ENCODE measurements around the gene TVP23A.
"Not testable (repeated sequence)": the region's sequence is repeated elsewhere in the genome, so short reads cannot be mapped to it uniquely, and the experiment has no call there.

The TVP23A gene

DNA sequence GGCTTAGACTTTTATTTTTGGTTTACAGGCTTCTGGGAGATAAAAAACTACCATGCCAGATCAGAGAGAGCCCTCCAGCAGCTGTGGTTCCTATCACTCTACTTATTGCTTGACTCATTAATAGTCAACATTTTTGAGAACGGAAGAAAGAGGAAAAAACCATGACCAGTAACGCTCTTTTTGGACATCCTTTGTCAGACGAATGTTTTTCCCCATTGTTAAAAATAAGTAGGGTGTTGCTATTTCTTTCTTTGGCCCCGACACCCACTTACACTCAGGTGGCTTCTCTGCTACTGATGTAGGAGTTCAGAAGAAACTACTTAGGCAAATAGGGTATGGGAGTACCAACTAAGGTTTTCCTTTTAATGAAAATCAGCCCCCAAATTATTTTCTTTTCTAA is 27.5 kb downstream of the TVP23A start:
- DNase-seq, result no peak

DNA sequence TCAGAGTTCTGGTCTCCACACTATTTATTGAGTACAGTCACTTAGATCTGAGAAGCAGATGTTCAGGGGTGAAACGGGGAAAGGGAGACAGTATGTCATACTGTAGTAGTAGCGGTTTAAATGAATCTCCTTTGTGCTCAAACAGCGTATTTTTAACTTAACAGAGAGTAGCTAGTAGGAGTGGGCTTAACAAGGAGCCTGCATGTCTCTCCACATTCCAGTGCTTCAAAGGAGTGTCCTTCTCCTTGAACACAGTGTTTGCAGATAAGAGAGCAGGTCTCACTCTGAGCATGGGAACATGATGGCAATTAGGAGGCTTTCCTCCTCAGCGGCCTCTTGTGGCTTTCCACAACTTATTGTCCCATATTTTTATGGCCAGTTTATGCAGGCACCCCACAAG is 30.0 kb downstream of the TVP23A start:
- not testable (repeated sequence) for DNase-seq

DNA sequence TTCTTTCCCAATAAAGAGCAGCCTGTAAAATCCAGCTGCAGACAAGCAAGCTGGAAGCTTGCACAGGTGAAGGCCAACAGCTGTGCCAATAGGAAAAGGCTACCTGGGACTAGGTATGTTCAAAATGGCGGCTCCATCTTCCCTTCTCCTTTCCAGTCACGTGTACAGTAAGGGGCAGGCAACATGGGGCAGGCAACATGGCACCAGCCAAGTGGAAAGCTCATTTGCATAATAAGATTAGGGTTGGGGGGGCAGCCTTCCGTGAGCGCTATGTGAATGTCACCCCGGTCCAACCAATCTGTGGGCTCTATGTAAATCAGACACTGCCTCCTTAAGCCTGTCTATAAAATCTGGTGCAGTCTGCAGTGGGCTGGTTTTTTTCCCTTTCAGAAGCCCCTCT is 31.3 kb downstream of the TVP23A start:
- DNase-seq, result no peak

DNA sequence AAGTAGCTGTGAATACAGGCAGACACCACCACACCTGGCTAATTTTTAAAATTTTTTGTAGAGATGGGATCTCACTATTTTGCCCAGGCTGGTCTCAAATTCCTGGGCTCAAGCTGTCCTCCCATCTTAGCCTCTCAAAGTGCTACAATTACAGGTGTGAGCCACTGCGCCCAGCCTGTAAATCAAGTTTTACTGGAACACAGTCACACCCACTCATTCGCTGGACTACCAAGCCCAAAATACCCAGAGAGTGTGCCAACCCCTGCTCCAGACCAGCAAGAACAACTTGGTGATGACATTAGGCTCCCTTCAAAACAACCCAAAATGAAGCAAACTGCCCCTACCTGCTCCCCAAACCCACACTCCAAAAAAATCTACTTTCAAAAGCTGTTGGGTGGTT is 36.0 kb downstream of the TVP23A start:
- no peak for DNase-seq

DNA sequence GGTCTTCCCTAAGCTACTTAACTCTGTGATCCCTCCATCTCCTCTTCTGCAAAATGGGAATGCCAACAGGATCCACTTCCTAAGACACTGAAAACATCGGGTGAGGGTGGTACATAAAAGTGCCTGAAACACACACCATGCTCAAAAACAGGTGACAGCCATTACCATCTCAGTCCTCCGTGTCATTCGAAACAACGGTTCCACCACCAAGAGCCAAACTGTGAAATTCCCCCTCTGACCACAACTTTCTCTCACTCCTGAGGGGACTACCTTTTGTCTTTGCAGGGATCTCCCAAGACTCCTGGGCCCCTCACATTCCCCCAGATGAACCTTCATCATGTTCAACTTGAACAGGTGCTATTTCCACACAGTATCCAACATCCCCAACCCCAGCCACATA is 38.0 kb downstream of the TVP23A start:
- DNase-seq, result no peak

DNA sequence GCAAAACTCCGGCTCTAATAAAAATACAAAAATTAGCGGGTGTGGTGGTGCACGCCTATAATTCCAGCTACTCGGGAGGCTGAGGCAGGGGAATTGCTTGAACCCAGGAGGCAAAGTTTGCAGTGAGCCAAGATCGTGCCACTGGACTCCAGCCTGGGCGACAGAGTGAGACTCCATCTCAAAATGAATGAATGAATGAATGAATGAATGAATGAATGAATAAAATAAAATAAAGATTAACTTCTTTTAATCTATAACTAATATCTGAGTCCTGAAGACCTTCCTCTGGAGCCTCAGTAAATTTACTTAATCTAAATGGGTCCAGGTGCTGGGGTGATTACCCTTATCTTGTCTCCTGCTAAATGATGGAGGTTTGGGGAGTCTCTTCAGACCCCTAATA is 38.7 kb downstream of the TVP23A start:
- not testable (repeated sequence) for DNase-seq

DNA sequence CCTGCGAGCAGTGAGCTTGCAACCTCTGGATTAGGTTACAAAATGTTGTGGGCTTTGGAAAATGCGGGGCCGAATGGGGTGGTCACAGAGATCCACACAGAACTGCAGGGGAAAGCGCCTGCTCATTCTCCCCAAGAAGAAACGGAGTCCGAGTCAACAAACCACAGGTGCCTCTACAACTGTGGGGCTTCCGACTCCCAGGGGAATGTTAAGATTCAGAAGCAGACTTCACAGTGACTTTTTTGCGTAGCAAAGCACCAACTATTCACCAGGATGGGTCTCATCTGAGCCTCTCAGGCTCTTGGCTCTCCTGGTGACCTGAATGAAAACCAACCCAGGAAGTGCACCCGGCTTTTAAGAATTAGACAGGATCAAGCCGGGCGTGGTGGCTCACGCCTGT is 41.2 kb downstream of the TVP23A start:
- DNase-seq, result no peak

DNA sequence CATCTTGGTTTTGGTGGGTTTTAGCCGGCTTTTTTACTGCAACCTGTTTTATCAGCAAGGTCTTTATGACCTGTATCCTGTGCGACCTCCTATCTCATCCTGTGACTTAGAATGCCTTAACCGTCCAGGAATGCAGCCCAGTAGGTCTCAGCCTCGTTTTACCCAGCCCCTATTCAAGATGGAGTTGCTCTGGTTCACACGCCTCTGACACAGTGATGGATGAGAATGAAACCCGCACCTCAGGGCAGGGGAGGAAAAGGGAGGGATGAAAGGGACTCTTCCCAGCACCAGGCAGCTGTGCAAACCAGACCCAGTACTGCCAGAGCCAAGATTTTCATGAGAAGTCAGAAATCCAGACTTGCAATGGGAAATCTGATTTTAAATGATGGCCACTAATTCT is 41.7 kb downstream of the TVP23A start:
- DNase-seq, result not testable (repeated sequence)

DNA sequence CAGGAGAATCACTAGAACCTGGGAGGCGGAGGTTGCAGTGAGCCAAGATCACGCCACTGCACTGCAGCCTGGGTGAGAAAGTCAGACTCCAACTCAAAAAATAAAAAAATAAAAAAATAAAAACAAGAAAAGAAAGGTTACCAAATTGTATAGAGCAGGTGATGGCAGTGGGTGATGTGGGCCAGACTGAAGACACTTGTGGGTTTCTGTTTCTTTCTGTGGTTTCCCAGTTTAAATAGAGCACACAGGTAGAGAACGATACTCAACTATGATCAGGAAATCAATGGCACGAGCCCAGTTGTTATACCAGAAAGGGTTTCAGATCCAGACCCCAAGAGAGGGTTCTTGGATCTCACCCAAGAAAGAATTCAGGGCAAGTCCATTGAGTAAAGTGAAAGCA is 42.3 kb downstream of the TVP23A start:
- DNase-seq, result no peak

DNA sequence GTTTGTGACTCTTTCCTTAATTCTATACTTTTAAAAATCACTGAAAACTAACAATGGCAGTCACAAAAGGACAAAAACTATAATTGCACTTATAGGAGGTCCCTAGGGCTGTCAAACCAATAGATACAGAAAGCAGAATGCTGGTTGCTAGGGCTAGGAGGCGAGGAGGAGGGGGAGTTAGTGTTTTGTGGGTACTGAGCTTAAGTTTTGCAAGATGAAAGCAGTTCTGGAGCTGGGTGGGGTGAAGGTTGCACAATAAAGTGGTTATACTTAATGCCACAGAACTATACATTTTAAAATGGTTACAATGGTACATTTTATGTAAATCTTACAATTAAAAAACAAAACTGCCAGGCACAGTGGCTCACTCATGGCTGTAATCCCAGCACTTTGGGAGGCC is 47.7 kb downstream of the TVP23A start:
- DNase-seq, result no peak

DNA sequence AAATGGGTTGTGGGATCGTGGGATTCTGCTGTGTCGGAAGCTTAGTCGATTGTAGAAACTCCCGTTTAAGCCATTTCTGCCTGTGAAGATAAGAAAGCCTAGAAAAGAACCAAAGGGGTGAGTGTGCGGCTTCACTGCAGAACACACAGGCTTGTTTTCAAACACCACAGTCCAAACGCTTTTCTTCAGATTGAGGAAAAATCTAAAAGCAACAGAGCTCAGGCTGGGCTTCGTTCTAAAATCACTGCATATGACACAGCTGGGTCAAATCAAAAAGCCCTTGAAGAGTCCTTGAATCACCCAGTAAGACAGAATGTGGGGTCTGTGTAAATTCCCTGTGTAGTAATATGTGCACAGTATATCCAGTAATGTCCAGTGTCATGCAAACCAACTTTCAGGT is 49.2 kb downstream of the TVP23A start:
- DNase-seq, result no peak

DNA sequence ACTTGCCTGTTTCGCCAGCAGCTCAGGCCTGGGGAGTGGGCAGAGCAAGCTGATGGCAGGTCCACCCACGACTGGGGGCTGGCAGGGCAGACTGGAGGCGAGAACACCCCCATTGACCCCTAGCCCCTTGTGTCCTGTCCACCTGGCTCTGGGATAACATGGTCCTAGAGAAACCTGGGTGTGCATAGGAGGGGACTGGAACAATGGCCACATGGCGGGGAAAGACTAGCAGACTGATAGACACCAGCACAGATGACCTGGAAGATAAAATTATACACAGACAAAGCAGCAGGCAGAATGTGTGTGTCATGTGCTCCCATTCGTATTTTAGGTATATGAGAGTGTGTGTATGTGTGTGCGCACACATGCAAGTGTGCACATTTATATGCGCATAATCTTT is 51.5 kb downstream of the TVP23A start:
- no peak for DNase-seq

DNA sequence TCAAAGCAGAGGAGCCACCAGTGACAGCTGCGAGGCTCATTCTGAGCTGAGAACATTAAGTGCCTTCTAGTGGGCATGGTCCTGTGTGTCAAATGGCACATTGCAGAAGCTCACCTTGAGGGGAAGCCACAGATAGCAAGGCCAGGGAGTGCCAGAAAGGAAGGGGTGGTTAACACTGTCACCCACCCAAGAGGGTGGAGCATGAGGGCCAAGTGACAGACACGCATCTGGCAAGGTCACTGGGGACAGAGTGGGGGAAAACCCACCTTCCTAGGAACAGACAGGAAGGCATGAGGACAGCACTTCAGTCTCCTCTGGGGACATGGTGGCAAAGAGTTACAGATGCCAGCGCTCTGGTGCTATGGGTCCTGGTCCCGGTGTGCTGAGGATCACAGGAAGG is 52.8 kb downstream of the TVP23A start:
- no peak for DNase-seq

DNA sequence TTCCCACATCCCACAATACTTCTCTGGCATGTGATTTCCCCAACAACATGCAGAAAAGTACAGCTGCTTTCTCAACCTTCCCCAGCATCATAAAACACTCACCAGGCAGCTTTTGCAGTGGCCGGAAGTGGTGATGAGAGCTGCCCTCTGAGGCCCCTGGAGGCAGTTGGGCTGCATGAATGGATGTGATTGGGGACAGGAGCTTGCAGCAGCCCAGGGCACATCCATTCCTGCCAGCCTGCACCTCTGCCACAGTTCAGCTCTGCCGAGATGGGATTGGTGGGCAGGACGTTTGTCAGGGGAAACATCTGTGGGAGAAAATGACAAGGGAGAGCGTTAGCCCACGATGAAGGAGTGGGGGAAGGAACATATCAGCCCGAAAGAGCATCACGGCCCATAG is 55.1 kb downstream of the TVP23A start:
- DNase-seq, result no peak

DNA sequence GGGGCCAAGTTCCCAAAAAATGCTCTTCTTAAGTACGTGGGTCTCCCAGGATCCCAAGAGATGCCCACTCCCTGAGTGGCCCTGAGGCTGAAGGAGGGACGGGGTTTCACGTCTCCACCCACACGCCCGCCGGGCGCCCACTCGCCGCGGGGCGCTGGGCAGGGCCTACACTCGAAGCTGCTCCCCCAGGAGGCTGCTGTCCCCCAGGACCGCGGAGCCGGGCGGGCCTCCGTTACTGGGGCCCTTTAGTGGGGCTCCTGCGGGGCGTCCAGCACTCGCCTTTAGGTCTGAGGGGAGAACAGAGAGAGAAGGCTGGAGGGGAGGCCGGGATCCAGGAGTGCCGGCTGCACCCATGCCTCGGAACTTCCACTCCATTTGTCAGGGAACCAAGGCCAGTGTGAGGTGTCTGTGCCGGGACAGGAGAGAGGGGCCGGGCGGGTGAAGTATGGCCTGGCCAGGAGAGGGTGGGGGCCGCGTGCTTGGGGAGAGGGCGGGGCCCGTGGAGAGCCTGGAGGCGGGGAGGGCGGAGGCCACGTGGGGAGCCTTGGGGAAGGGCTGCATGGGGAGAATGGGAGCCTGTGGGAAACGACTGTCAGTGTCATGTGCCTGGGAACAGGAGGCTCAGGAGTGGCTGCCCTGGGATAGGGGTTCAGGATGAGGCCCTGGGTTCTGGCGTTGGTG is 56.1 kb downstream of the TVP23A start:
- DNase-seq, result no peak

DNA sequence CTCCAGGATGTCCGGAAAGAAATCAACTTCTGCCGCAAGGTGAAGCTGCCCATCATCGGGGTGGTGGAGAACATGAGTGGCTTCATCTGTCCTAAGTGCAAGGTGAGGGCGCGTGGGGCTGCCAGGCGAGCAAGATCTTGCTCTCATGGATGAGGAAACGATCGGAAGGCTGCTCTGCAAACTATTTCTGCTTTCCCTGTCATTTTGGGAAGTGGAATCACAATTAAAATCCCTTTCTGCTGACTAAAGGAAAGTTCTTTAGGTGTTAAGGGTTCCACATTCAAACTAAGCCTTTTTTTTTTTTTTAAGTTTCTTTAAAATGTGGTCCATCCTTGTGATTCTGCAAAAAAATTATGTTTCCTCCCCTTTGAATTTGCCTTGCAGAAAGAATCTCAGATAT is 57.2 kb downstream of the TVP23A start:
- DNase-seq, result no peak

DNA sequence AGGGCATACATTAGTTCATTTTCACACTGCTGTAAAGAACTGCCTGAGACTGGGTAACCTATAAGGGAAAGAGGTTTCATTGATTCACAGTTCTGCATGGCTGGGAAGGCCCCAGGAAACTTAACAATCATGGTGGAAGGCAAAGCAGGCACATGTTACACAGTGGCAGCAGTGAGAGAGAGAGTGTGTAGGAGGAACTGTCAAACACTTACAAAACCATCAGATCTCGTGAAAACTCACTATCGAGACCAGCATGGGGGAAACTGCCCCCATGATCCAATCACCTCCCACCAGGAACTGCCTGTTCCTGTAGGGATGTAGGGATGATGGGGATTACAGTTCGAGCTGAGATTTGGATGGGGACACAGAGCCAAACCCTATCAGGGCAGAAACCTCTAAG is 57.7 kb downstream of the TVP23A start:
- DNase-seq, result no peak

DNA sequence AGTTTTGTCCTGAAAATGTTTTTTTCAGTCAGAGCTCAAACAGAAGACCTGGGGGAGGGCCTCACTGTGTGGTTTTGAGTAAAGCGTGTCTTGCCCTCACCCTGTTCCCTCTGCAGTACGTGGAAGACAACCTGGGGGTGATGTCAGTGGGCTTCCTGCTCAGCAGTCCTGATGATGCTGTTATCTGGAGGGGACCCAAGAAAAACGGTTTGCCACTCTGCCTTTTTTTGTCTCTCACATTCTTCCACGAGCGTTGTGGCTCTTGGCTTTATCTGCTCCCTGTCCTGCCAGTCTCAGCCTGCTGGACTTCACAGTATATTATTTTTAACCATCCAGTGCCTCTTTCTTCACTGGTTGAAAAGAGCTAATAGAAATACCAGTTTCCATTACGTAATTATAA is 62.0 kb downstream of the TVP23A start:
- DNase-seq, result no peak

DNA sequence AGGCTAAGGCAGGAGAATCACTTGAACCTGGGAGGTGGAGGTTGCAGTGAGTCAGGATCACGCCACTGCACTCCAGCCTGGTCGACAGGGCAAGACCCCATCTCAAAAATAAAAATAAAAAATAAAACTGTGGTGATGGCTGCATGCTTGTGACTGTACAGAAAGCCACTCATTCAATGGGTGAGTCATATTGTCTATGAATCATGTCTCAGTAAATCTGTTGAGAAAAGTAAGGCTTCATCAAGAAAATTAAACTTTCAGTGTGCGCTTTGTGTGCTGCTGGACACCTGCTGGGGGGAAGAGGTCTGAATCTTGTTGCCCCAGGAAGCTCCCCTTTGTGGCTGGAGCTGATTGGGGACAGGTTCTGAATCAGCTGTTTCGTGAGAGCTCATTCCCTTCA is 63.7 kb downstream of the TVP23A start:
- no peak for DNase-seq

DNA sequence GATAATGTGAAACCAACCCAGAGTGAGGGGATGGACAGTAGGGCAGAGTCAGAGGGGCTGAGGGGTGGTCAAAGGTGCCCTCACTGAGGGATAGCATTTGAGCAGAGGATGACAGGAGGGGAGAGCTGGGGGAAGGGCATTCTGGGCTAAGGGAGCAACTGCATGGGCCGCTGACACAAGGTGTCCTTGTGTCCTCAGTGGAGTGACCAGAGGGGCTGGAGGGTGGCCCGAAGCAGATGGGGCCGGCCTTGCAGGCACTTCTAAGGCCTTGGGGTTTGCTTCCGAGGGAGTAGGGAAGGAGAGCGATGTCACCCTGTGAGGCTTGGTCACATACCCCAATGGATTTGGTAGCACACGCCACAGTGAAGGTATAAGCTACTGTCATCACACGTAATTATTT is 64.9 kb downstream of the TVP23A start:
- no peak for DNase-seq

DNA sequence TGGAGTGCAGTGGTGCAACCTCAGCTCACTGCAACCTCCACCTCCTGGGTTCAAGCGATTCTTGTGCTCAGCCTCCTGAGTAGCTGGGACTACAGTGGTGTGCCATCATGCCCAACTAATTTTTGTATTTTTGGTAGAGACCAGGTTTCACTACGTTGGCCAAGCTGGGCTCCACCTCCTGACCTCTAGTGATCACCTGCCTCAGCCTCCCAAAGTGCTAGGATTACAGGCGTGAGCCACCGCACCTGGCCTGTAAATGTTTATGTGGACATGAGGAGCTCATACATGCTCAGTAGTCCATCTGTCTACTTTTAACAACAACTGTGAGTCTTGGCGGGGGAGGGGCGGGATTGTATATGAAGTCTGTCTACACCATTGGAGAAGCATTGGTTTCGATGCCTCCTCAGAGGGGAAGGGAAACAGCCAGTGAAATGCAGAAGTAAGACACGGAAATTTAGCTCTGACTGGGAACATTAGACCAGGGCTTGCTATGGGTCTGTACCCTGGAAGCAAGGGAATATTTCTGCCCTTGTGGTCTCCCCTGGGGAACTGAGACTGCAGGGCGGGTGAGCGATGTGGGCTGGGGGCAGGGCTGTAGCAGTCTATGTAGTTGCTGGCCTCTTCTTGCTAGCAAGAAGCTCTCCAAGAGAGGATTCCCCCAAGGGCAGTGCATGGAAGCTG is 65.6 kb downstream of the TVP23A start:
- no peak for DNase-seq

DNA sequence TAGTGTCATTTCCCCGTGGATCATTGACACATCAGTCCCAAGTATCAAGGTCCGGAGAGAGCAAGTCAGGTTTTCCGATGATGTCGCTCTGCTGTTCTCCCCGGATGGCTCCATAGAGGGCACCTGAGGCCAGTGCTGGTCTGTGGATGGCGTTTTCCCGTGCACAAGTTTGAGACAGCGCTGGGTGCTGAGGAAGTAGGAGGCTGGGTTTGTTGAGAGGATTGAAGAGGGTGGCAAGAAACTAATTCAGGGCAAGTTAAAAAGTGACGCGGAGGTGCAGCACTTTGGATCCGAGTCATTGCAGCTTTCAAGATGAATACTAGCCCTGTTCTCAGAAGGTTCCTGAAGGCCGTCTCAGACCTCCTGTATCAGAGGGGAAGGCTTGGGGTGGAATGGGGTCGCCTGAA is 67.3 kb downstream of the TVP23A start:
- no peak for DNase-seq

DNA sequence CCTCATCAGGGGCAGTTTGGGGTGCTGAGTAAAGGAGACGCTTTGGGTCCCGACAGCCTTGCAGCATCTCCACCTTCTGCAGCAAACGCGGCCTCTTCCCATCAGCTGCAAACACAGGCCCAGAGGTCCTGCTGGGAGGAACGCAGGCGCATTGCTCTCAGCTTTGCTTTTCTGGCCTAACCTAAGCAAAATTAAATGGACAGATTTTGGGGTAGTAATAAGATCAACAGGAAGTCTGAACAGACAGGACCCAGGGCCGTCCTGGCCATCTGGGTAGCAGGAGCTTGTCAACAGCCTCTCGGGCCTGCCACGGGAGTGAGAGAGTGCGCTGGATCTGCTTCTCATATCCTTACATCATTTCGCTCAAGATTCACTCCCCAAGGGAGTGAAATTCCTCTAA is 67.8 kb downstream of the TVP23A start:
- no peak for DNase-seq

DNA sequence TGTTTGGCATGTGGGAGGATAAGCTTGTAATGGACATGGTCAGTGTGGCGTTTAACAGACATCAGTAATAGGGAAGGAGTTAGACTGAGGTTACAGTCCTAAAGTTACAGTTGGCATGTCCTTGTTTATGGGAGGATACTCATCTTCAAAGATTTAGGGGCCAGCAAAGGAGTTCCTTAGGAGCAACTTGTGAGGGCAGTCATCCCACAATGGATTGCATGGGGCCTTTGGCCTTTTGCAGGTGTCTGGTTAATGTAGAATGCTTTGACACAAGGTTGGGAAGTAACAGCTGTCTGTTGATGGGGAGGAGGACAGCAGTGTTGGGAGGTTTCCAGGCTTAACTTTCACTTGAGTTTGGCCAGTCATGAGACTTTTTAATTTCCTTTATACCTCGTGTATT is 72.8 kb downstream of the TVP23A start:
- DNase-seq, result no peak

DNA sequence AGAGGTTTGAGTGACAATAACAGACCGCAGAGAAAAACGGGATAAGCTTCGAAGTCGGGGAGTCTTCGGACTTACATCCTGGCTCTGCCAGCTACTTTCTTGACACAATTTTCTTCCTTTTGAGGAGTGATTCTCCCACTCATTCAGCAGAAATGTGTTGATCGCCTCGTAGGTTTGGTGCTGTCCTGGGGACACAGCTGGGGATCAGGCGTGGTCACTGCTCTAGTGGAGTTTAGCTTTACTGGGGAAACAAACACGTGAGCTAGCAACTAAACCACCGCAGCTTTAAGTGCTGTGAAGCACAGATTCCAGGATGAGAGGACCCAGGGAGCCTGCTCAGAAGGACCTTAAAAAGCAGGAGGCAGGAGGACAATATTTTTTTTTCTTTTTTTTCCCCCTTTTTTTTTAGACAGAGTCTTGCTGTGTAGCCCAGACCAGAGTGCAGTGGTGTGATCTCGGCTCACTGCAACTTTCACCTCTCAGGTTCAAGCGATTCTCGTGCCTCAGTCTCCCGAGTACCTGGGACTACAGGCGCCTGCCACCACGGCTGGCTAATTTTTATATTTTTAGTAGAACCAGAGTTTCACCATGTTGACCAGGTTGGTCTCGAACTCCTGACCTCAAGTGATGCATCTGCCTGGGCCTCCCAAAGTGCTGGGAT is 74.1 kb downstream of the TVP23A start:
- no peak for DNase-seq
